Neural cell (in vitro differentiated cells): Measurements from ENCODE around the gene CNFN. TPM values are rescaled to one million over a fixed set of nuclear protein-coding genes. Genes with fewer than 3 reads are reported as not detected.

Experiments used
- H2AFZ ChIP-seq: fragments of 200-600, 300-800 bp; sonication (generic), shearing (Covaris generic); 2 replicates; pipeline ENCODE4 v1.6.0; 2014; ENCODE audit warnings: low read depth, mild to moderate bottlenecking, antibody characterized with exemption, low read length, moderate library complexity
- H3F3A ChIP-seq: fragments of 200-600 bp; shearing (Covaris generic); 2 replicates; pipeline ENCODE4 v1.6.1; 2016; ENCODE audit warnings: mild to moderate bottlenecking, moderate library complexity, mixed read lengths, antibody characterized with exemption, low read length; ENCODE audit not compliant: insufficient read depth, poor library complexity, severe bottlenecking
- H3K27ac ChIP-seq: fragments of 200-600, 300-800 bp; sonication (generic), shearing (Covaris generic); 2 replicates; pipeline ENCODE4 v1.5.1; 2014; ENCODE audit warnings: mild to moderate bottlenecking, low read length, moderate library complexity
- H3K27me3 ChIP-seq: fragments of 300-800, 200-600 bp; sonication (generic), shearing (Covaris generic); 2 replicates; pipeline ENCODE4 v1.6.0; 2014; ENCODE audit warnings: mild to moderate bottlenecking, low read depth, low read length, moderate library complexity; ENCODE audit not compliant: insufficient read depth
- H3K36me3 ChIP-seq: fragments of 300-800, 200-600 bp; sonication (generic), shearing (Covaris generic); 2 replicates; pipeline ENCODE4 v1.5.1; 2014; ENCODE audit warnings: mild to moderate bottlenecking, antibody characterized with exemption, low read length, moderate library complexity; ENCODE audit not compliant: insufficient read depth
- H3K4me2 ChIP-seq: fragments of 300-800, 200-600 bp; sonication (generic), shearing (Covaris generic); 2 replicates; pipeline ENCODE4 v1.6.0; 2014; ENCODE audit warnings: mild to moderate bottlenecking, low read length
- H3K4me3 ChIP-seq: fragments of 300-800, 200-600 bp; sonication (generic), shearing (Covaris generic); 2 replicates; pipeline ENCODE4 v1.5.1; 2014; ENCODE audit warnings: mild to moderate bottlenecking, low read length, moderate library complexity
- H3K79me2 ChIP-seq: fragments of 200-600 bp; shearing (Covaris generic); replicated peaks from 2 replicates; pipeline ENCODE4 v1.6.0; 2014; ENCODE audit warnings: mild to moderate bottlenecking, low read length, moderate library complexity; ENCODE audit not compliant: insufficient read depth
- H3K9ac ChIP-seq: fragments of 300-800, 200-600 bp; sonication (generic), shearing (Covaris generic); 2 replicates; pipeline ENCODE4 v1.6.1; 2016; ENCODE audit warnings: mild to moderate bottlenecking, low read length, mixed read lengths
- H3K9me2 ChIP-seq: fragments of 200-600 bp; shearing (Covaris generic); 2 replicates; pipeline ENCODE4 v1.6.1; 2016; ENCODE audit warnings: mild to moderate bottlenecking, low read length, mixed read lengths; ENCODE audit not compliant: insufficient read depth
- H3K9me3 ChIP-seq: fragments of 200-600, 300-800 bp; sonication (generic), shearing (Covaris generic); 2 replicates; pipeline ENCODE4 v1.6.1; 2016; ENCODE audit warnings: mild to moderate bottlenecking, mixed run types, low read length, moderate library complexity, mixed read lengths
- H4K20me1 ChIP-seq: fragments of 200-600 bp; shearing (Covaris generic); 2 replicates; pipeline ENCODE4 v1.6.1; 2016; ENCODE audit warnings: mild to moderate bottlenecking, mixed run types; ENCODE audit not compliant: insufficient read depth
- CTCF ChIP-seq: fragments of 450-650 bp; IDR thresholded peaks from 2 replicates; pipeline ENCODE4 v1.5.1; 2014; ENCODE audit warnings: antibody characterized with exemption, mild to moderate bottlenecking, moderate library complexity; ENCODE audit not compliant: poor library complexity, severe bottlenecking
- EP300 ChIP-seq: fragments of 450-650 bp; conservative IDR thresholded peaks from 2 replicates; pipeline ENCODE4 v1.6.1; 2014; ENCODE audit warnings: antibody characterized with exemption, mild to moderate bottlenecking, moderate library complexity; ENCODE audit not compliant: poor library complexity, severe bottlenecking
- EZH2 ChIP-seq: fragments of 200-600, 300-800 bp; shearing (Covaris generic), sonication (generic); IDR thresholded peaks from 2 replicates; pipeline ENCODE4 v1.6.1; 2014; ENCODE audit warnings: antibody characterized with exemption, low read length, borderline replicate concordance, mild to moderate bottlenecking; ENCODE audit not compliant: insufficient read depth, poor library complexity, severe bottlenecking
- MXI1 ChIP-seq: fragments of 450-650 bp; conservative IDR thresholded peaks from 2 replicates; pipeline ENCODE4 v1.6.1; 2014; ENCODE audit warnings: antibody characterized with exemption, mild to moderate bottlenecking; ENCODE audit not compliant: poor library complexity, severe bottlenecking
- POLR2AphosphoS5 ChIP-seq: IDR thresholded peaks from 2 replicates; pipeline ENCODE4 v1.6.1; 2012
- RAD21 ChIP-seq: fragments of 450-650 bp; conservative IDR thresholded peaks from 2 replicates; pipeline ENCODE4 v1.6.1; 2014; ENCODE audit warnings: antibody characterized with exemption, mild to moderate bottlenecking, moderate library complexity
- REST ChIP-seq: IDR thresholded peaks from 2 replicates; pipeline ENCODE4 v1.6.1; 2012; ENCODE audit warnings: borderline replicate concordance
- SMC3 ChIP-seq: fragments of 450-650 bp; conservative IDR thresholded peaks from 2 replicates; pipeline ENCODE4 v1.6.1; 2014; ENCODE audit warnings: antibody characterized with exemption, mild to moderate bottlenecking, moderate library complexity; ENCODE audit not compliant: poor library complexity
- TAF1 ChIP-seq: IDR thresholded peaks from 2 replicates; pipeline ENCODE4 v1.6.1; 2012; ENCODE audit warnings: low read depth
- polyA plus RNA-seq: library from polyadenylated mRNA; depleted of rRNA; stranded (reverse); fragments of >200 nt; gene quantifications from 2 replicates; pipeline ENCODE4 v1.2.3, GENCODE V29; 2014

Gene CNFN
- polyA plus RNA-seq, 1 donor from 2014 or later = not detected

DNA sequence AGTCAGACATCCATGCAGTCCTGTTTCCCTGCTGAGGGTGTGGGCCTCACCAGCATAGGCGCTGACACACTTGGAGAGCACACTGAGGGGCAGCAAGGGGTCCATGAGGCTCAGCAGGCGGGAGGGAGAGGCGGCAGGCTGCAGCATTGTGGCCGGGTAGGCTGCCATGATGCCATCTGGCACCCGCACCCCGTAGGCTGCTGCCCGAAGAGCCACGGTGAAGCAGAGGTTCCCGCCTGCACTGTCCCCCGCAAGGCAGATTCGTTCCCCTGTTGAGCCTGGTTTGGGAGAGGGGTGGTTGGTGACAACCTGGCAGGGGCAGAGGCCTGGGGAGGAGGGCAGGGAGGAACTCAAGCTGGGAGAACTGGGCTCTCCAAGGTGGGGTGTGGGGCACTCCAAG is 16.0 kb upstream of the CNFN start:
- Histone ChIP-seq H3K4me2 (no peak overlapping the region), H3K9me2 (no peaks in the 10 kb centered on the region), H3K36me3 (no peaks in the 10 kb centered on the region), H3K9ac (no peak overlapping the region), H3K79me2 (no peaks in the 10 kb centered on the region), H2AFZ (no peak overlapping the region), H3F3A (no peaks in the 10 kb centered on the region), H3K9me3 (no peaks in the 10 kb centered on the region), H4K20me1 (no peaks in the 10 kb centered on the region), H3K27me3 (no peaks in the 10 kb centered on the region), H3K4me3 (no peak overlapping the region), H3K27ac (no peak overlapping the region)
- TF ChIP-seq TAF1 = no peak
- TF ChIP-seq REST = no peak
- TF ChIP-seq EP300 = no peak
- no peak for TF ChIP-seq CTCF
- TF ChIP-seq MXI1 = no peak

DNA sequence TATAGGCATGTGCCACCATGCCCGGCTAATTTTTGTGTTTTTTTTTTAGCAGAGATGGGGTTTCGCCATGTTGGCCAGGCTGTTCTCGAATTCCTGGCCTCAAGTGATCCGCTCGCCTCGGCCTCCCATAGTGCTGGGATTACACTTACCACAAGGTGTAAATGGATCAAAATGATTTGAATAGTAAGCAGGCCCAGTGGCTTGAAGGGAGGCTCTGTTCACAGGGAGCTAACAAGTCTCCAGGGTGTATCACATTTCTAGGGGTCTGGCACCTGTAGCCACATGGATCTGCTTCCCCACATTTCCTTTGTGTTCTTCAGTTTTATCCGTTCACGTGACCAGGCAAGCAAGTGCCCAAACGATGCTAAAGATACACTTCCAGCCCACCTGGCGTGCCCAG is 13.5 kb upstream of the CNFN start:
- Histone ChIP-seq H4K20me1 (no peaks in the 10 kb centered on the region), H3K27me3 (no peaks in the 10 kb centered on the region), H3F3A (no peaks in the 10 kb centered on the region), H3K9me3 (no peaks in the 10 kb centered on the region), H3K27ac (no peak overlapping the region), H3K9me2 (no peaks in the 10 kb centered on the region), H3K9ac (no peak overlapping the region), H3K79me2 (no peaks in the 10 kb centered on the region), H3K4me3 (no peak overlapping the region), H3K4me2 (no peak overlapping the region), H3K36me3 (no peaks in the 10 kb centered on the region), H2AFZ (no peak overlapping the region)
- TF ChIP-seq EZH2 = no peak
- TF ChIP-seq REST = no peak
- TF ChIP-seq TAF1 = no peak
- TF ChIP-seq EP300 = no peak
- no peak for TF ChIP-seq CTCF
- TF ChIP-seq SMC3 = no peak
- TF ChIP-seq MXI1 = no peak
- TF ChIP-seq POLR2AphosphoS5 = no peak
- no peak for TF ChIP-seq RAD21
